ENCODE measurements around the gene DPEP2.
A peak's percentile ranks its signal among the peaks of the same experiment; 100 is the strongest.

The DPEP2 gene

GRCh38 chr16:67943256-67943618, 56.0 kb downstream of the DPEP2 start:
- Histone ChIP-seq H3K36me3 (ENCODE audit: insufficient read depth) (no peaks in the 10 kb centered on the region), H3K4me2 (no peak overlapping the region), H3K4me3 (IDR thresholded peaks at IDR 0.05; ENCODE audit: insufficient read depth, low read depth, low read length) (no peak overlapping the region), H3K27me3 (ENCODE audit: insufficient read depth, low read depth) (no peaks in the 10 kb centered on the region), H3K79me2 (ENCODE audit: insufficient read depth, low read depth) (no peaks in the 10 kb centered on the region), H4K20me1 (ENCODE audit: insufficient read depth) (no peaks in the 10 kb centered on the region), H2AFZ (ENCODE audit: low read depth) (no peak overlapping the region), H3K4me1 (ENCODE audit: low read depth, poor library complexity, severe bottlenecking) (no peaks in the 10 kb centered on the region), H3K27ac (no peak overlapping the region), H3K9ac (no peak overlapping the region)
- TF ChIP-seq CTCF (conservative IDR thresholded peaks at IDR 0.05; ENCODE audit: low read depth, low read length) = no peak

GRCh38 chr16:67942510-67943255, 56.6 kb downstream of the DPEP2 start:
- no peak overlapping the region for H3K9ac ChIP-seq
- H3K36me3 ChIP-seq (ENCODE audit: insufficient read depth) = no peaks in the 10 kb centered on the region
- no peak overlapping the region for H3K27ac ChIP-seq
- peaks cover under 1% of the 10 kb centered on the region for H3K4me1 ChIP-seq (ENCODE audit: low read depth, poor library complexity, severe bottlenecking)
- no peaks in the 10 kb centered on the region for H4K20me1 ChIP-seq (ENCODE audit: insufficient read depth)
- H3K4me3 ChIP-seq (IDR thresholded peaks at IDR 0.05; ENCODE audit: insufficient read depth, low read depth, low read length) = no peak overlapping the region
- TF ChIP-seq CTCF (conservative IDR thresholded peaks at IDR 0.05; ENCODE audit: low read depth, low read length) = no peak
- no peaks in the 10 kb centered on the region for H3K27me3 ChIP-seq (ENCODE audit: insufficient read depth, low read depth)
- no peak overlapping the region for H3K4me2 ChIP-seq
- no peak overlapping the region for H2AFZ ChIP-seq (ENCODE audit: low read depth)
- no peaks in the 10 kb centered on the region for H3K79me2 ChIP-seq (ENCODE audit: insufficient read depth, low read depth)

- no peaks in the 10 kb centered on the region for H3K27me3 ChIP-seq (ENCODE audit: insufficient read depth, low read depth)
- no peaks in the 10 kb centered on the region for H4K20me1 ChIP-seq (ENCODE audit: insufficient read depth)
- no peak overlapping the region for H3K9ac ChIP-seq
- H3K4me2 ChIP-seq = no peak overlapping the region
- peaks cover 6% of the 10 kb centered on the region for H3K4me1 ChIP-seq (ENCODE audit: low read depth, poor library complexity, severe bottlenecking)
- no peaks in the 10 kb centered on the region for H3K36me3 ChIP-seq (ENCODE audit: insufficient read depth)
- H3K27ac ChIP-seq = no peak overlapping the region
- no peaks in the 10 kb centered on the region for H3K79me2 ChIP-seq (ENCODE audit: insufficient read depth, low read depth)
- H3K4me3 ChIP-seq (IDR thresholded peaks at IDR 0.05; ENCODE audit: insufficient read depth, low read depth, low read length) = no peak overlapping the region
- peak; percentile 76 for TF ChIP-seq CTCF (conservative IDR thresholded peaks at IDR 0.05; ENCODE audit: low read depth, low read length)
- H2AFZ ChIP-seq (ENCODE audit: low read depth) = no peak overlapping the region
Measured at GRCh38 chr16:67942200-67942509, 57.1 kb downstream of the DPEP2 start.

GRCh38 chr16:67941469-67942199, 57.6 kb downstream of the DPEP2 start:
- H3K79me2 ChIP-seq (ENCODE audit: insufficient read depth, low read depth) = no peaks in the 10 kb centered on the region
- H3K27ac ChIP-seq = no peak overlapping the region
- no peaks in the 10 kb centered on the region for H3K27me3 ChIP-seq (ENCODE audit: insufficient read depth, low read depth)
- H3K36me3 ChIP-seq (ENCODE audit: insufficient read depth) = no peaks in the 10 kb centered on the region
- no peak overlapping the region for H2AFZ ChIP-seq (ENCODE audit: low read depth)
- H3K9ac ChIP-seq = no peak overlapping the region
- no peak overlapping the region for H3K4me3 ChIP-seq (IDR thresholded peaks at IDR 0.05; ENCODE audit: insufficient read depth, low read depth, low read length)
- H3K4me1 ChIP-seq (ENCODE audit: low read depth, poor library complexity, severe bottlenecking) = peaks cover 9% of the 10 kb centered on the region
- H4K20me1 ChIP-seq (ENCODE audit: insufficient read depth) = no peaks in the 10 kb centered on the region
- H3K4me2 ChIP-seq = no peak overlapping the region
- TF ChIP-seq CTCF (conservative IDR thresholded peaks at IDR 0.05; ENCODE audit: low read depth, low read length) = no peak; the same call in 1 of the 2 replicates
